ENCODE measurements around the gene ECE1.

GRCh38 chr1:21312407-21312992 lies 22.2 kb upstream of the ECE1 start:
- TF ChIP-seq CTCF (IDR thresholded peaks at IDR 0.05) (no peak), POLR2AphosphoS5 (IDR thresholded peaks at IDR 0.05; ENCODE audit: low read depth, low read length) (no peak), SIN3A (IDR thresholded peaks at IDR 0.05; ENCODE audit: borderline replicate concordance, insufficient read depth, low read depth, low read length) (no peak), TCF7L2 (IDR thresholded peaks at IDR 0.05; ENCODE audit: low read depth, low read length) (no peak)
